ENCODE data around the gene MERTK. TPM values are rescaled to one million over a fixed set of nuclear protein-coding genes. Genes with fewer than 3 reads are reported as not detected.

Gene MERTK
- total RNA-seq, 6 experiments from 2014 or later: not detected

- H3K36me3 Mint-ChIP-seq (ENCODE audit: low read depth): peaks cover 13% of the 10 kb centered on the region
- peaks cover 20% of the 10 kb centered on the region for H3K4me1 Mint-ChIP-seq (ENCODE audit: low read depth)
- no peak overlapping the region for H3K27ac Mint-ChIP-seq
- H3K9me3 Mint-ChIP-seq: peaks cover 37% of the 10 kb centered on the region
- no peak for TF ChIP-seq CTCF (IDR thresholded peaks at IDR 0.05)
- H3K4me3 Mint-ChIP-seq: no peak overlapping the region
- peaks cover 34% of the 10 kb centered on the region for H3K27me3 Mint-ChIP-seq (ENCODE audit: insufficient read depth)
- no peak for DNase-seq
Observed at GRCh38 chr2:111978452-111979170, 80.2 kb downstream of the MERTK start.

- TF ChIP-seq CTCF (IDR thresholded peaks at IDR 0.05): no peak
- peaks cover 13% of the 10 kb centered on the region for H3K36me3 Mint-ChIP-seq (ENCODE audit: low read depth)
- H3K4me3 Mint-ChIP-seq: no peak overlapping the region
- DNase-seq: no peak
- H3K4me1 Mint-ChIP-seq (ENCODE audit: low read depth): peaks cover 7% of the 10 kb centered on the region; the same call in 1 of the 2 replicates
- no peak overlapping the region for H3K27ac Mint-ChIP-seq
- peaks cover 42% of the 10 kb centered on the region for H3K27me3 Mint-ChIP-seq (ENCODE audit: insufficient read depth)
- H3K9me3 Mint-ChIP-seq: peaks cover 24% of the 10 kb centered on the region
Observed at GRCh38 chr2:111981666-111982065, 83.3 kb downstream of the MERTK start.

GRCh38 chr2:111982822-111983221, 84.4 kb downstream of the MERTK start:
- H3K27ac Mint-ChIP-seq: no peak overlapping the region
- peaks cover 2% of the 10 kb centered on the region for H3K36me3 Mint-ChIP-seq (ENCODE audit: low read depth)
- H3K4me3 Mint-ChIP-seq: no peak overlapping the region
- TF ChIP-seq CTCF (IDR thresholded peaks at IDR 0.05): no peak
- peaks cover 13% of the 10 kb centered on the region for H3K9me3 Mint-ChIP-seq
- peaks cover 7% of the 10 kb centered on the region; the same call in 1 of the 2 replicates for H3K4me1 Mint-ChIP-seq (ENCODE audit: low read depth)
- no peak for DNase-seq
- peaks cover 39% of the 10 kb centered on the region for H3K27me3 Mint-ChIP-seq (ENCODE audit: insufficient read depth)

- Mint-ChIP-seq H3K36me3 (ENCODE audit: low read depth) (no peaks in the 10 kb centered on the region), H3K27me3 (ENCODE audit: insufficient read depth) (peaks cover 43% of the 10 kb centered on the region), H3K4me1 (ENCODE audit: low read depth) (peaks cover 7% of the 10 kb centered on the region; the same call in 1 of the 2 replicates), H3K9me3 (peaks cover 5% of the 10 kb centered on the region; the same call in 1 of the 2 replicates), H3K27ac (no peak overlapping the region), H3K4me3 (no peak overlapping the region)
- TF ChIP-seq CTCF (IDR thresholded peaks at IDR 0.05): no peak
- no peak for DNase-seq
Observed at GRCh38 chr2:111983478-111984212, 85.2 kb downstream of the MERTK start.

GRCh38 chr2:111984213-111984604, 85.8 kb downstream of the MERTK start:
- TF ChIP-seq CTCF (IDR thresholded peaks at IDR 0.05): no peak
- Mint-ChIP-seq H3K27me3 (ENCODE audit: insufficient read depth) (peaks cover 43% of the 10 kb centered on the region), H3K36me3 (ENCODE audit: low read depth) (no peaks in the 10 kb centered on the region), H3K27ac (no peak overlapping the region), H3K4me1 (ENCODE audit: low read depth) (peaks cover 7% of the 10 kb centered on the region; the same call in 1 of the 2 replicates), H3K9me3 (no peaks in the 10 kb centered on the region), H3K4me3 (no peak overlapping the region)
- DNase-seq: no peak

All from HFFc6 (cell line).